ENCODE results near the gene DEUP1.

Gene DEUP1

GRCh38 chr11:93481696-93482095 is 151.2 kb downstream of the DEUP1 start:
- no peak for DNase-seq (ENCODE audit: extremely low read depth, low read depth)

GRCh38 chr11:93482556-93482955 is 152.0 kb downstream of the DEUP1 start:
- DNase-seq (ENCODE audit: extremely low read depth, low read depth): no peak

More at GRCh38 chr11:93481696-93482095, 151.2 kb downstream of the DEUP1 start:
- TF ChIP-seq, protein P1, sequence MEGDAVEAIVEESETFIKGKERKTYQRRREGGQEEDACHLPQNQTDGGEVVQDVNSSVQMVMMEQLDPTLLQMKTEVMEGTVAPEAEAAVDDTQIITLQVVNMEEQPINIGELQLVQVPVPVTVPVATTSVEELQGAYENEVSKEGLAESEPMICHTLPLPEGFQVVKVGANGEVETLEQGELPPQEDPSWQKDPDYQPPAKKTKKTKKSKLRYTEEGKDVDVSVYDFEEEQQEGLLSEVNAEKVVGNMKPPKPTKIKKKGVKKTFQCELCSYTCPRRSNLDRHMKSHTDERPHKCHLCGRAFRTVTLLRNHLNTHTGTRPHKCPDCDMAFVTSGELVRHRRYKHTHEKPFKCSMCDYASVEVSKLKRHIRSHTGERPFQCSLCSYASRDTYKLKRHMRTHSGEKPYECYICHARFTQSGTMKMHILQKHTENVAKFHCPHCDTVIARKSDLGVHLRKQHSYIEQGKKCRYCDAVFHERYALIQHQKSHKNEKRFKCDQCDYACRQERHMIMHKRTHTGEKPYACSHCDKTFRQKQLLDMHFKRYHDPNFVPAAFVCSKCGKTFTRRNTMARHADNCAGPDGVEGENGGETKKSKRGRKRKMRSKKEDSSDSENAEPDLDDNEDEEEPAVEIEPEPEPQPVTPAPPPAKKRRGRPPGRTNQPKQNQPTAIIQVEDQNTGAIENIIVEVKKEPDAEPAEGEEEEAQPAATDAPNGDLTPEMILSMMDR (IDR thresholded peaks at IDR 0.05; ENCODE audit: low read depth, low read length): no peak

DNA sequence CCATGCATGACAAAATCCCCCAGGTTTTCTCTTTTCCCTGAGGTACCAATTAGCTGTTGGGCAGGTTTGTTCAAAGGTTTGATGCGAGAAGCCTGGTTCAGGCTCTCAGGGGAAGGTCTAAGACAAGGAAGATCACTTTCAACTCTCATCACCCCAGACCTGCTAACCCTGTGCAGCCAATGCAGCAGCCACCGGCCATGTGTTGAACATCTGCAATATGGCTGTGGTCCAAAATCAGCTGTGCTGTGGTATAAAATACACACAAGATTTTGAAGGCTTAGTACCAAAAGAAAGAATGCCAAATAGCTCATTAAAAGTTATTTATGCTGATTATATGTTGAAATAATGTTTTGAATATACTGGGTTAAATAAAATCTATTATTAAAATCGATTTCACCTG is 154.2 kb downstream of the DEUP1 start:
- TF ChIP-seq, protein P1 (IDR thresholded peaks at IDR 0.05; ENCODE audit: low read depth, low read length): no peak
- peak; percentile 39 for DNase-seq (ENCODE audit: extremely low read depth, low read depth)

More at GRCh38 chr11:93482556-93482955, 152.0 kb downstream of the DEUP1 start:
- TF ChIP-seq, protein P1 (IDR thresholded peaks at IDR 0.05; ENCODE audit: low read depth, low read length): no peak

- TF ChIP-seq, protein P1 (IDR thresholded peaks at IDR 0.05; ENCODE audit: low read depth, low read length): no peak
Measured at GRCh38 chr11:93485983-93486382, 155.4 kb downstream of the DEUP1 start.

GRCh38 chr11:93487032-93487483 is 156.5 kb downstream of the DEUP1 start:
- DNase-seq (ENCODE audit: extremely low read depth, low read depth): no peak
- TF ChIP-seq, protein P1 (IDR thresholded peaks at IDR 0.05; ENCODE audit: low read depth, low read length): no peak

More at GRCh38 chr11:93485983-93486382, 155.4 kb downstream of the DEUP1 start:
- DNase-seq (ENCODE audit: extremely low read depth, low read depth): no peak

All from AG09319 (cell line).